Peyer's patch (tissue), 4 donors: Measurements from ENCODE around the gene SERPINA4. TPM values are rescaled to one million over a fixed set of nuclear protein-coding genes. Genes with fewer than 3 reads are reported as not detected.
A peak's percentile ranks its signal among the peaks of the same experiment; 100 is the strongest.
"Not testable (repeated sequence)": the region's sequence is repeated elsewhere in the genome, so short reads cannot be mapped to it uniquely, and the experiment has no call there.

Source experiments
- DNase-seq, 3 donors: peaks; one replicate each; pipeline ENCODE4 v3.0.0-alpha.2; 2017 to 2019
- H3K27ac ChIP-seq, 4 donors: fragments of 200-600 bp; sonication (generic); one replicate each; pipeline ENCODE4 v1.5.1; 2016 to 2019
- H3K27me3 ChIP-seq, 2 donors: fragments of 200-600 bp; sonication (generic); one replicate each; pipeline ENCODE4 v1.5.1; 2019
- H3K36me3 ChIP-seq, 3 donors: fragments of 200-600 bp; sonication (generic); one replicate each; pipeline ENCODE4 v1.5.1; 2016 to 2019
- H3K4me1 ChIP-seq, 4 donors: fragments of 200-600 bp; sonication (generic); one replicate each; pipeline ENCODE4 v1.5.1; 2016 to 2019
- H3K4me3 ChIP-seq, 4 donors: fragments of 200-600 bp; sonication (generic); 1 replicate in 3 of 4; 2 replicates in 1 of 4; pipeline ENCODE4 v1.5.1; 2016 to 2019; ENCODE audit warnings: mild to moderate bottlenecking in 1 of 4
- H3K9me3 ChIP-seq, 4 donors: fragments of 200-600 bp; sonication (generic); one replicate each; pipeline ENCODE4 v1.5.1; 2016 to 2019; ENCODE audit warnings: mild to moderate bottlenecking in 1 of 4
- POLR2A ChIP-seq, 2 donors: fragments of 450-650 bp; IDR thresholded peaks; one replicate each; pipeline ENCODE4 v1.5.1; 2017; ENCODE audit warnings: antibody characterized with exemption in 2 of 2, mild to moderate bottlenecking in 2 of 2, moderate library complexity in 2 of 2
- total RNA-seq, 4 donors: library from RNA; depleted of rRNA; stranded (reverse); fragments of >200 nt; gene quantifications; one replicate each; pipeline ENCODE4 v1.1.0, GENCODE V29; 2016
- TF ChIP-seq, protein P1 (sequence below), 6 experiments: fragments of 450-650 bp in 4 of 6; fragments of 200-600 bp in 2 of 6; sonication (generic) in 1 of 6; IDR thresholded peaks; one replicate each; pipeline ENCODE4 v1.5.1; 2017 to 2019; ENCODE audit warnings: antibody characterized with exemption in 6 of 6, mild to moderate bottlenecking in 3 of 6, moderate library complexity in 1 of 6

Gene SERPINA4
- total RNA-seq, 4 donors from 2014 or later: not detected

DNA sequence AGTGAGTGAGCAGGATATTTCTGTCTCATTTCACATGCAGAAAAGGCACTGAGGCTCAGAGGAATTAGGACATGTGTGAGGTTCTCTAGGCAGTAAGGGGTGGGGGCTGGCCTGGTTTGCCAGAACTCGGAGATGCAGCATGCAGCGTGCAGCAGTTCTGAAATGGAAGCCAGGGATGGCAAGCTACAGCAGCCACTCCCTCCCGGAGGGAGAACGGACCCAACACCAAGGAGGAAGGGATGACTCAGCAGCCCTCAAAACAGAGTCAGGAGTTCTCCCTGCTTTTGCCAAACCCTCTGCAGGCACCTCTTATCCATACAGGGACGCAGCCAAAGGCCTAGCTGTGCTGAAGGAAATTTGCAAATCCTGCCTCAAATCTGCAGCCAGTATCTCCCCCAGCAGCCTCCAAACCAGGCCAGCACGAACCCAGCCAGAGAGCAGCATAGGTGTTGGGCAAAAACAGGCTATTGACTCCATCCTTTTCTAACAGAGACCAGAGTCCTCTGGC, 40.7 kb downstream of the SERPINA4 start:
- no peak for TF ChIP-seq POLR2A (IDR thresholded peaks at IDR 0.05)
- TF ChIP-seq, protein P1, sequence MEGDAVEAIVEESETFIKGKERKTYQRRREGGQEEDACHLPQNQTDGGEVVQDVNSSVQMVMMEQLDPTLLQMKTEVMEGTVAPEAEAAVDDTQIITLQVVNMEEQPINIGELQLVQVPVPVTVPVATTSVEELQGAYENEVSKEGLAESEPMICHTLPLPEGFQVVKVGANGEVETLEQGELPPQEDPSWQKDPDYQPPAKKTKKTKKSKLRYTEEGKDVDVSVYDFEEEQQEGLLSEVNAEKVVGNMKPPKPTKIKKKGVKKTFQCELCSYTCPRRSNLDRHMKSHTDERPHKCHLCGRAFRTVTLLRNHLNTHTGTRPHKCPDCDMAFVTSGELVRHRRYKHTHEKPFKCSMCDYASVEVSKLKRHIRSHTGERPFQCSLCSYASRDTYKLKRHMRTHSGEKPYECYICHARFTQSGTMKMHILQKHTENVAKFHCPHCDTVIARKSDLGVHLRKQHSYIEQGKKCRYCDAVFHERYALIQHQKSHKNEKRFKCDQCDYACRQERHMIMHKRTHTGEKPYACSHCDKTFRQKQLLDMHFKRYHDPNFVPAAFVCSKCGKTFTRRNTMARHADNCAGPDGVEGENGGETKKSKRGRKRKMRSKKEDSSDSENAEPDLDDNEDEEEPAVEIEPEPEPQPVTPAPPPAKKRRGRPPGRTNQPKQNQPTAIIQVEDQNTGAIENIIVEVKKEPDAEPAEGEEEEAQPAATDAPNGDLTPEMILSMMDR (IDR thresholded peaks at IDR 0.05): no peak
- Histone ChIP-seq H3K4me3 (no peak overlapping the region), H3K4me1 (peaks cover 0 to 22% (median 10%) of the 10 kb centered on the region in 4 donors), H3K9me3 (no peaks in the 10 kb centered on the region), H3K36me3 (no peaks in the 10 kb centered on the region), H3K27ac (peak overlapping the region; percentile 5 to 82 (median 32)), H3K27me3 (no peaks in the 10 kb centered on the region)
- peak in 2 of 3 donors; percentile 17 to 69 for DNase-seq

DNA sequence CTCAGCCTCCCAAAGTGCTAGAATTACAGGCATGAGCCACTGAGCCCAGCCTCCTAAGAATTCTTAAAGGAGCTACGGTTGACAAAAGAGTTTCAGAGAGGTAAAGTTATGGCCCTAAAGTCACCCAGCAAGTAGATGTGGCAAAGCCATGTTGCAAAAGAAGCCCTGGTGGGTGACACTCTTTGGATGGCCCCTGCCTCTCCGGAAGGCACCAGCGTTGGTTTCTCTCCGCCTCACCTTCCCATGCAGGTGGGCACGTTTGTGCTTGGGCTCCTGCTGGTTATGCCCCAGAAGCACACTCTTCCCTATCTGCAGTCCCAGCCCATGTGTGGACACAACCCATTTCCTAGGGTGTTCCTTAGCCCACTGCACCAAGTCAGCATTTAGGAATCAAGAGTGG, 41.5 kb downstream of the SERPINA4 start:
- Histone ChIP-seq H3K4me3 (no peak overlapping the region), H3K27ac (peak overlapping the region in 3 of 4 donors; percentile 5 to 82 (median 25)), H3K9me3 (no peaks in the 10 kb centered on the region), H3K36me3 (no peaks in the 10 kb centered on the region), H3K27me3 (no peaks in the 10 kb centered on the region), H3K4me1 (peaks cover 0 to 22% (median 10%) of the 10 kb centered on the region in 4 donors)
- DNase-seq: no peak
- TF ChIP-seq, protein P1 (IDR thresholded peaks at IDR 0.05): no peak
- TF ChIP-seq POLR2A (IDR thresholded peaks at IDR 0.05): no peak

DNA sequence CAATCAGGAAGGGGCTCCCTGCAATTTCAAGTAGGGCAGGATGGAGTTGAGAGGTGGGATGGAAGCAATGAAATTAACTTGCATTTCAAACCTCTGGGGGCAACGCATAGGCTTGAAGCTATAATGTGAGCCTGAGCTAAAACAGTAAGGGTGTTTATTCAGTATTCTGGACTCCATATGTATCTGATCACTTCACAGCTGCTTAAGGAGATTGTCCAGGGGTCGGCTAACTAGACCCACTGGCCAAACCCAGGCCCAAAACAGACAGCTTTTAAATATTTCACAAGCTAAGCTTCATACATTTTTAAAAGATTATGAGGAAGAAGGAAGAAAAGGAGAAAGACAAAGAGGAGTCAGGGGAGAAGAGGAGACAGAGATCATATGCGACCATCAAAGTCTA, 44.1 kb downstream of the SERPINA4 start:
- no peak for TF ChIP-seq POLR2A (IDR thresholded peaks at IDR 0.05)
- TF ChIP-seq, protein P1 (IDR thresholded peaks at IDR 0.05): no peak
- Histone ChIP-seq H3K27me3 (no peaks in the 10 kb centered on the region), H3K9me3 (no peaks in the 10 kb centered on the region), H3K36me3 (no peaks in the 10 kb centered on the region), H3K4me1 (peaks cover 0 to under 1% (median 0%) of the 10 kb centered on the region in 4 donors), H3K4me3 (no peak overlapping the region), H3K27ac (no peak overlapping the region)
- no peak for DNase-seq

DNA sequence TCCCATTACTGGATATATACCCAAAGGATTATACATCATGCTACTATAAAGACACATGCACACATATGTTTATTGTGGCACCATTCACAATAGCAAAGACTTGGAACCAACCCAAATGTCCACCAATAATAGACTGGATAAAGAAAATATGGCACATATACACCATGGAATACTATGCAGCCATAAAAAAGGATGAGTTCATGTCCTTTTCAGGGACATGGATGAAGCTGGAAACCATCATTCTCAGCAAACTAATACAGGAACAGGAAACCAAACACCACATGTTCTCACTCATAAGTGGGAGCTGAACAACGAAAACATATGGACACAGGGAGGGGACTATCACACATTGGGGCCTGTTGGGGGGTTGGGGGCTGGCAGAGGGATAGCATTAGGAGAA, 47.7 kb downstream of the SERPINA4 start:
- H3K4me1 ChIP-seq, H3K36me3 ChIP-seq, H3K9me3 ChIP-seq, H3K4me3 ChIP-seq, H3K27ac ChIP-seq, DNase-seq, H3K27me3 ChIP-seq: not testable (repeated sequence)

DNA sequence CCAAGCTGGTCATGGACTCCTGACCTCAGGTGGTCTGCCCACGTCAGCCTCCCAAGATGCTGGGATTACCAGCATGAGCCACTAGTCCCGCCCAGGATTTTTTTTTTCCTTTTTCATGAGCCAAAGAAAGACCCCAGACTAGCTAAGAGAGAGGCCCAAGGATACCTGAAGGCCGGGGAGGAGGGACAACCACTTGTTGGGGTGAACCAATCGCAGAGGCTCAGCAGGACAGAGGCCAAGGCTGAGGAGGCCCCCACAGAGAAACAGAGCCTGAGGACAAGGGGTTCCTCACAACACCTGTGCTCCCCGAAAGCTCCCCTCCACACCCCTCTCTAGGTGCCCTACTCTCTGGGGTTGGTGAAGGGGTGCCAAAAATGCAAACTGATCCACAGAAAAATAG, 49.9 kb downstream of the SERPINA4 start:
- Histone ChIP-seq H3K27ac (no peak overlapping the region), H3K4me1 (peaks cover 0 to 4% (median 0%) of the 10 kb centered on the region in 4 donors), H3K9me3 (no peaks in the 10 kb centered on the region), H3K4me3 (no peak overlapping the region), H3K27me3 (no peaks in the 10 kb centered on the region), H3K36me3 (no peaks in the 10 kb centered on the region)
- TF ChIP-seq, protein P1 (IDR thresholded peaks at IDR 0.05): no peak
- no peak for TF ChIP-seq POLR2A (IDR thresholded peaks at IDR 0.05)
- no peak for DNase-seq

DNA sequence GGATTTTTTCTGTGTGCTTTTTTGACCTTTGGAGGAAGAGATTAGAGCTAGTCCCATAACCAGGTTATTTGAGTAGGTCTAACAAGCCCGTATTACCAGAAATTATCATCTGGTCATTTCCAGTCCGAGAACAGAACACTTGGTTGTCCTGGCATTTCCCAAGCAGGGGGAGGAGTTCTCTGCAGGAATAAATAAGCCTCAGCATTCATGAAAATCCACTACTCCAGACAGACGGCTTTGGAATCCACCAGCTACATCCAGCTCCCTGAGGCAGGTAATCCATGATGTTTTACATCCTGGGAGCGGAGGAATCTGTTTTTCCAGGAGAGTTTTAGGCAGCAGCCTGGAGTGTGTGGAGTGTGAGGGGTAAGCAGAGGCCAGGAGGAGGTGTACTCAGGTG, 50.9 kb downstream of the SERPINA4 start, which contains the start of gene SERPINA3:
SERPINA3 (plus strand) TSS at position 218 of the 400 bp plus-strand sequence. CDS start 2,051 bp downstream, outside the sequence.
- Histone ChIP-seq H3K9me3 (no peaks in the 10 kb centered on the region), H3K27me3 (no peaks in the 10 kb centered on the region), H3K36me3 (no peaks in the 10 kb centered on the region), H3K4me1 (peaks cover 0 to 4% (median 0%) of the 10 kb centered on the region in 4 donors), H3K27ac (peak within 1 kb of the TSS in 2 of 4 donors; percentile 5 to 22), H3K4me3 (peak within 1 kb of the TSS in 1 of 4 donors; percentile 17)
- TF ChIP-seq POLR2A (IDR thresholded peaks at IDR 0.05): no peak
- TF ChIP-seq, protein P1 (IDR thresholded peaks at IDR 0.05): no peak
- no peak for DNase-seq
